ENCODE data around the gene CEND1.

DNA sequence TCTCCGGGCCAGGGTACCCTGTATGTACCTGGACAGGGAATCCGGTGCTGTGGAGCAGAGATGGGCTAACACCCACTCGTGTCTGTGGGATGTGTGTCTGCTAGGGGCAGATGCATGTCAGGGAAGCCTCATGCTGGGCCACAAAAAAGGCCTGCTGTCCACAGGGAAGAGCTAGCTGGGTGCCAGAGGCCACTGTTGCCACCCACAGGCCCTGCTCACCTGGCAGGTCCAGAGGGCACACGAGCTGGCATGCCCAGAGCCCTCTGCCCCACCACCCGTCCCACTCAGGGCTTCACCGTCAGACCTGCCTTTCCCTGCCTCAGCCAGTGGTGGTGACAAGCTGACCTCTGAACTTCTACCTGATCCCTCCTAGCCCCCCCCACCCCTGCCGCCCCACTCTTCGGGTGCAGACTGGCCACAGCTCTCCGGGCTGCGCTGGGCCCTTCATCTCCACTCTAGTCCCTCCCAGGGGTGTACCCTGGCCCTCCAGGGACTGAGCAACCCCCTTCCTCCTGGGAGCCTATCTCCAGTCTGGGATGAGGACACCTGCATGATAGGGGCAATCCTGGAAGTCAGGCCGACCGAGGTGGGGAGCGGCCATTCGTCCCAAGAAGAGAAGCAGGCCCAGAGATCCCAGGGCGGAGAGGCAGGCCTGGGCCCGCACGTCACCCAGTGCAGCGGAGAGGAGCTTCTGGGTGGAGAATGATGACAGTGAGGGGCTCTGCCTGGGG, 6.8 kb upstream of the CEND1 start:
- TF ChIP-seq, protein P1, sequence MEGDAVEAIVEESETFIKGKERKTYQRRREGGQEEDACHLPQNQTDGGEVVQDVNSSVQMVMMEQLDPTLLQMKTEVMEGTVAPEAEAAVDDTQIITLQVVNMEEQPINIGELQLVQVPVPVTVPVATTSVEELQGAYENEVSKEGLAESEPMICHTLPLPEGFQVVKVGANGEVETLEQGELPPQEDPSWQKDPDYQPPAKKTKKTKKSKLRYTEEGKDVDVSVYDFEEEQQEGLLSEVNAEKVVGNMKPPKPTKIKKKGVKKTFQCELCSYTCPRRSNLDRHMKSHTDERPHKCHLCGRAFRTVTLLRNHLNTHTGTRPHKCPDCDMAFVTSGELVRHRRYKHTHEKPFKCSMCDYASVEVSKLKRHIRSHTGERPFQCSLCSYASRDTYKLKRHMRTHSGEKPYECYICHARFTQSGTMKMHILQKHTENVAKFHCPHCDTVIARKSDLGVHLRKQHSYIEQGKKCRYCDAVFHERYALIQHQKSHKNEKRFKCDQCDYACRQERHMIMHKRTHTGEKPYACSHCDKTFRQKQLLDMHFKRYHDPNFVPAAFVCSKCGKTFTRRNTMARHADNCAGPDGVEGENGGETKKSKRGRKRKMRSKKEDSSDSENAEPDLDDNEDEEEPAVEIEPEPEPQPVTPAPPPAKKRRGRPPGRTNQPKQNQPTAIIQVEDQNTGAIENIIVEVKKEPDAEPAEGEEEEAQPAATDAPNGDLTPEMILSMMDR (IDR thresholded peaks at IDR 0.05), result no peak
- no peak for TF ChIP-seq POLR2A (IDR thresholded peaks at IDR 0.05)
- TF ChIP-seq EP300 (IDR thresholded peaks at IDR 0.05), result no peak

Data from tibial nerve (tissue), 4 donors.